GM23338 (cell line): ENCODE data around the gene ELOVL7. TPM values are rescaled to one million over a fixed set of nuclear protein-coding genes. Genes with fewer than 3 reads are reported as not detected.

Experiments used
- ATAC-seq: fragments of 200-7000 bp; cut with Tn5 transposase; 3 replicates; pipeline ENCODE4 v1.9.1; 2020
- DNase-seq: peaks from one replicate; pipeline ENCODE4 v3.0.0-alpha.2; 2015; ENCODE audit warnings: low spot score
- H2AFZ ChIP-seq: fragments of 200-600 bp; sonication (generic); 2 replicates; pipeline ENCODE4 v1.8.0; 2016; ENCODE audit warnings: antibody characterized with exemption, mild to moderate bottlenecking, moderate library complexity
- H3F3A ChIP-seq: fragments of 200-600 bp; sonication (generic); replicated peaks from 2 replicates; pipeline ENCODE4 v1.8.0; 2017; ENCODE audit warnings: antibody characterized with exemption, mixed run types, low read depth
- H3K27ac ChIP-seq: fragments of 200-600 bp; sonication (generic); 2 replicates; pipeline ENCODE4 v1.6.1; 2016; ENCODE audit warnings: low read depth
- H3K27me3 ChIP-seq: fragments of 200-600 bp; sonication (generic); 2 replicates; pipeline ENCODE4 v1.8.0; 2016; ENCODE audit warnings: mild to moderate bottlenecking, mixed run types, moderate library complexity; ENCODE audit not compliant: insufficient read depth
- H3K36me3 ChIP-seq: fragments of 200-600 bp; sonication (generic); 2 replicates; pipeline ENCODE4 v1.8.0; 2016; ENCODE audit warnings: mild to moderate bottlenecking; ENCODE audit not compliant: insufficient read depth
- H3K4me1 ChIP-seq: fragments of 200-600 bp; sonication (generic); 2 replicates; pipeline ENCODE4 v1.8.0; 2016; ENCODE audit warnings: mild to moderate bottlenecking, moderate library complexity; ENCODE audit not compliant: insufficient read depth
- H3K4me2 ChIP-seq: fragments of 200-600 bp; sonication (generic); 2 replicates; pipeline ENCODE4 v1.7.1; 2017; ENCODE audit warnings: mixed run types
- H3K4me3 ChIP-seq: fragments of 200-600 bp; sonication (generic); 2 replicates; pipeline ENCODE4 v1.6.1; 2016; ENCODE audit warnings: mixed run types
- H3K79me2 ChIP-seq: fragments of 200-600 bp; sonication (generic); replicated peaks from 2 replicates; pipeline ENCODE4 v1.8.0; 2017; ENCODE audit warnings: mild to moderate bottlenecking; ENCODE audit not compliant: insufficient read depth
- H3K9me2 ChIP-seq: fragments of 200-600 bp; sonication (generic); 2 replicates; pipeline ENCODE4 v1.8.0; 2017; ENCODE audit not compliant: insufficient read depth
- H4K20me1 ChIP-seq: fragments of 200-600 bp; sonication (generic); replicated peaks from 2 replicates; pipeline ENCODE4 v1.8.0; 2017; ENCODE audit warnings: mild to moderate bottlenecking; ENCODE audit not compliant: insufficient read depth
- H3K27ac Mint-ChIP-seq: 2 replicates; pipeline ENCODE4 v1.8.0; 2020; ENCODE audit warnings: inconsistent platforms, mild to moderate bottlenecking, moderate library complexity, mixed read lengths
- H3K27me3 Mint-ChIP-seq: 3 replicates; pipeline ENCODE4 v1.8.0; 2022; ENCODE audit warnings: low read depth, mild to moderate bottlenecking, moderate library complexity, mixed read lengths, inconsistent platforms; ENCODE audit not compliant: insufficient read depth, poor library complexity
- H3K36me3 Mint-ChIP-seq: 3 replicates; pipeline ENCODE4 v1.8.0; 2021; ENCODE audit warnings: low read depth, mild to moderate bottlenecking, inconsistent platforms, moderate library complexity, mixed read lengths
- H3K4me1 Mint-ChIP-seq: 3 replicates; pipeline ENCODE4 v1.8.0; 2020; ENCODE audit warnings: mild to moderate bottlenecking, inconsistent platforms, mixed read lengths
- H3K4me3 Mint-ChIP-seq: 3 replicates; pipeline ENCODE4 v1.8.0; 2021; ENCODE audit warnings: moderate library complexity, mild to moderate bottlenecking, inconsistent platforms, mixed read lengths
- H3K9me3 Mint-ChIP-seq: 3 replicates; pipeline ENCODE4 v1.8.0; 2020; ENCODE audit warnings: moderate library complexity, mild to moderate bottlenecking, inconsistent platforms, mixed read lengths
- ETS1 ChIP-seq: IDR thresholded peaks from 2 replicates; pipeline ENCODE4 v1.6.1; 2016; ENCODE audit warnings: antibody characterized with exemption
- EZH2 ChIP-seq: fragments of 200-600 bp; sonication (generic); IDR thresholded peaks from one replicate; pipeline ENCODE4 v1.8.0; 2017; ENCODE audit warnings: antibody characterized with exemption, mild to moderate bottlenecking, low read depth; ENCODE audit not compliant: unreplicated experiment
- EZH2phosphoT487 ChIP-seq: fragments of 200-600 bp; sonication (generic); IDR thresholded peaks from one replicate; pipeline ENCODE4 v1.8.1; 2018; ENCODE audit warnings: antibody characterized with exemption; ENCODE audit not compliant: unreplicated experiment
- POLR2AphosphoS5 ChIP-seq: IDR thresholded peaks from 2 replicates; pipeline ENCODE4 v1.6.1; 2016; ENCODE audit warnings: antibody characterized with exemption, low read depth
- STAT1 ChIP-seq: IDR thresholded peaks from one replicate; pipeline ENCODE4 v1.6.1; 2016; ENCODE audit warnings: antibody characterized with exemption; ENCODE audit not compliant: unreplicated experiment
- polyA plus RNA-seq: library from polyadenylated mRNA; unstranded; fragments of >200 nt; fragmentation: Nextera tagmentation; extraction: Ambion mirVana; gene quantifications from 2 replicates; pipeline ENCODE4 v1.2.1, GENCODE V29; 2016
- total RNA-seq: library from RNA; depleted of rRNA; stranded (reverse); fragments of >200 nt; shearing (Covaris generic); gene quantifications from 2 replicates; pipeline ENCODE4 v1.2.3, GENCODE V29; 2014
- TF ChIP-seq, protein P1 (sequence below): IDR thresholded peaks from one replicate; pipeline ENCODE4 v1.6.1; 2018; ENCODE audit warnings: antibody characterized with exemption; ENCODE audit not compliant: unreplicated experiment
- TF ChIP-seq, protein P2 (sequence below): fragments of 250-450 bp; sonication (Bioruptor Pico); IDR thresholded peaks from 2 replicates; pipeline ENCODE4 v1.5.0; 2020; ENCODE audit warnings: mild to moderate bottlenecking, moderate library complexity

Gene ELOVL7
- total and polyA plus RNA-seq, 2 experiments from 2014 or later, result 2.3 to 7.0 TPM

DNA sequence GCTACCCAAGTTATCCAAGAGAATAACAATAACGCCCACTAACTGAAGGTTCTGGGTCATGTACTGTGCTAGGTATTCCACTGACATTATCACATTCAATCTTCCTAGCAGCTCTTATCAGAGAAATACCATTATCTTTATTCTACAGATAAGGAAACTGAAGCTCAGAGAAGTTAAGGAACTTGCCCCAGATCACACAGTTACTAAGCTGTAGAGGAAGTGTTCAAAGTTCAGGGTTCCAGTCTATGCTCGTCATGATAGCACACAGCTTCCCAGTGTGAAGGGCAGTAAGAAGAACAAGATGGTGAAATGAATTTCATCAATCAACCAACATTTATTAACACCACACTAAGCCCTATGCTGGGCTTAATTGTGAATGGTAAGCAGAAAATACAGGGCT lies 29.6 kb downstream of the ELOVL7 start:
- no peak overlapping the region for H3K4me2 ChIP-seq
- ATAC-seq, result no peak
- Mint-ChIP-seq H3K27ac (no peak overlapping the region), H3K4me3 (no peak overlapping the region), H3K4me1 (peaks cover 2% of the 10 kb centered on the region; the same call in 1 of the 3 replicates), H3K9me3 (no peaks in the 10 kb centered on the region), H3K27me3 (no peaks in the 10 kb centered on the region), H3K36me3 (no peaks in the 10 kb centered on the region; the same call in 2 of the 3 replicates)
- H3K4me3 ChIP-seq, result no peak overlapping the region
- H4K20me1 ChIP-seq, result no peaks in the 10 kb centered on the region; the same call in 1 of the 2 replicates
- H3K27ac ChIP-seq, result no peak overlapping the region; the same call in 1 of the 2 replicates
- DNase-seq, result no peak
- no peak for TF ChIP-seq POLR2AphosphoS5
- TF ChIP-seq EZH2phosphoT487, result no peak
- H3K4me1 ChIP-seq, result no peaks in the 10 kb centered on the region
- H2AFZ ChIP-seq, result no peak overlapping the region
- no peaks in the 10 kb centered on the region for H3K27me3 ChIP-seq
- H3F3A ChIP-seq, result no peaks in the 10 kb centered on the region
- no peaks in the 10 kb centered on the region for H3K79me2 ChIP-seq
- H3K36me3 ChIP-seq, result no peaks in the 10 kb centered on the region
- H3K9me2 ChIP-seq, result no peaks in the 10 kb centered on the region

GRCh38 chr5:60812426-60812825 lies 31.6 kb downstream of the ELOVL7 start:
- no peaks in the 10 kb centered on the region for H3F3A ChIP-seq
- no peak overlapping the region for H3K27ac Mint-ChIP-seq
- TF ChIP-seq EZH2phosphoT487, result no peak
- TF ChIP-seq, protein P1, sequence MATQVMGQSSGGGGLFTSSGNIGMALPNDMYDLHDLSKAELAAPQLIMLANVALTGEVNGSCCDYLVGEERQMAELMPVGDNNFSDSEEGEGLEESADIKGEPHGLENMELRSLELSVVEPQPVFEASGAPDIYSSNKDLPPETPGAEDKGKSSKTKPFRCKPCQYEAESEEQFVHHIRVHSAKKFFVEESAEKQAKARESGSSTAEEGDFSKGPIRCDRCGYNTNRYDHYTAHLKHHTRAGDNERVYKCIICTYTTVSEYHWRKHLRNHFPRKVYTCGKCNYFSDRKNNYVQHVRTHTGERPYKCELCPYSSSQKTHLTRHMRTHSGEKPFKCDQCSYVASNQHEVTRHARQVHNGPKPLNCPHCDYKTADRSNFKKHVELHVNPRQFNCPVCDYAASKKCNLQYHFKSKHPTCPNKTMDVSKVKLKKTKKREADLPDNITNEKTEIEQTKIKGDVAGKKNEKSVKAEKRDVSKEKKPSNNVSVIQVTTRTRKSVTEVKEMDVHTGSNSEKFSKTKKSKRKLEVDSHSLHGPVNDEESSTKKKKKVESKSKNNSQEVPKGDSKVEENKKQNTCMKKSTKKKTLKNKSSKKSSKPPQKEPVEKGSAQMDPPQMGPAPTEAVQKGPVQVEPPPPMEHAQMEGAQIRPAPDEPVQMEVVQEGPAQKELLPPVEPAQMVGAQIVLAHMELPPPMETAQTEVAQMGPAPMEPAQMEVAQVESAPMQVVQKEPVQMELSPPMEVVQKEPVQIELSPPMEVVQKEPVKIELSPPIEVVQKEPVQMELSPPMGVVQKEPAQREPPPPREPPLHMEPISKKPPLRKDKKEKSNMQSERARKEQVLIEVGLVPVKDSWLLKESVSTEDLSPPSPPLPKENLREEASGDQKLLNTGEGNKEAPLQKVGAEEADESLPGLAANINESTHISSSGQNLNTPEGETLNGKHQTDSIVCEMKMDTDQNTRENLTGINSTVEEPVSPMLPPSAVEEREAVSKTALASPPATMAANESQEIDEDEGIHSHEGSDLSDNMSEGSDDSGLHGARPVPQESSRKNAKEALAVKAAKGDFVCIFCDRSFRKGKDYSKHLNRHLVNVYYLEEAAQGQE, result no peak
- no peak for TF ChIP-seq STAT1
- TF ChIP-seq ETS1, result no peak
- TF ChIP-seq EZH2, result no peak
- TF ChIP-seq, protein P2, sequence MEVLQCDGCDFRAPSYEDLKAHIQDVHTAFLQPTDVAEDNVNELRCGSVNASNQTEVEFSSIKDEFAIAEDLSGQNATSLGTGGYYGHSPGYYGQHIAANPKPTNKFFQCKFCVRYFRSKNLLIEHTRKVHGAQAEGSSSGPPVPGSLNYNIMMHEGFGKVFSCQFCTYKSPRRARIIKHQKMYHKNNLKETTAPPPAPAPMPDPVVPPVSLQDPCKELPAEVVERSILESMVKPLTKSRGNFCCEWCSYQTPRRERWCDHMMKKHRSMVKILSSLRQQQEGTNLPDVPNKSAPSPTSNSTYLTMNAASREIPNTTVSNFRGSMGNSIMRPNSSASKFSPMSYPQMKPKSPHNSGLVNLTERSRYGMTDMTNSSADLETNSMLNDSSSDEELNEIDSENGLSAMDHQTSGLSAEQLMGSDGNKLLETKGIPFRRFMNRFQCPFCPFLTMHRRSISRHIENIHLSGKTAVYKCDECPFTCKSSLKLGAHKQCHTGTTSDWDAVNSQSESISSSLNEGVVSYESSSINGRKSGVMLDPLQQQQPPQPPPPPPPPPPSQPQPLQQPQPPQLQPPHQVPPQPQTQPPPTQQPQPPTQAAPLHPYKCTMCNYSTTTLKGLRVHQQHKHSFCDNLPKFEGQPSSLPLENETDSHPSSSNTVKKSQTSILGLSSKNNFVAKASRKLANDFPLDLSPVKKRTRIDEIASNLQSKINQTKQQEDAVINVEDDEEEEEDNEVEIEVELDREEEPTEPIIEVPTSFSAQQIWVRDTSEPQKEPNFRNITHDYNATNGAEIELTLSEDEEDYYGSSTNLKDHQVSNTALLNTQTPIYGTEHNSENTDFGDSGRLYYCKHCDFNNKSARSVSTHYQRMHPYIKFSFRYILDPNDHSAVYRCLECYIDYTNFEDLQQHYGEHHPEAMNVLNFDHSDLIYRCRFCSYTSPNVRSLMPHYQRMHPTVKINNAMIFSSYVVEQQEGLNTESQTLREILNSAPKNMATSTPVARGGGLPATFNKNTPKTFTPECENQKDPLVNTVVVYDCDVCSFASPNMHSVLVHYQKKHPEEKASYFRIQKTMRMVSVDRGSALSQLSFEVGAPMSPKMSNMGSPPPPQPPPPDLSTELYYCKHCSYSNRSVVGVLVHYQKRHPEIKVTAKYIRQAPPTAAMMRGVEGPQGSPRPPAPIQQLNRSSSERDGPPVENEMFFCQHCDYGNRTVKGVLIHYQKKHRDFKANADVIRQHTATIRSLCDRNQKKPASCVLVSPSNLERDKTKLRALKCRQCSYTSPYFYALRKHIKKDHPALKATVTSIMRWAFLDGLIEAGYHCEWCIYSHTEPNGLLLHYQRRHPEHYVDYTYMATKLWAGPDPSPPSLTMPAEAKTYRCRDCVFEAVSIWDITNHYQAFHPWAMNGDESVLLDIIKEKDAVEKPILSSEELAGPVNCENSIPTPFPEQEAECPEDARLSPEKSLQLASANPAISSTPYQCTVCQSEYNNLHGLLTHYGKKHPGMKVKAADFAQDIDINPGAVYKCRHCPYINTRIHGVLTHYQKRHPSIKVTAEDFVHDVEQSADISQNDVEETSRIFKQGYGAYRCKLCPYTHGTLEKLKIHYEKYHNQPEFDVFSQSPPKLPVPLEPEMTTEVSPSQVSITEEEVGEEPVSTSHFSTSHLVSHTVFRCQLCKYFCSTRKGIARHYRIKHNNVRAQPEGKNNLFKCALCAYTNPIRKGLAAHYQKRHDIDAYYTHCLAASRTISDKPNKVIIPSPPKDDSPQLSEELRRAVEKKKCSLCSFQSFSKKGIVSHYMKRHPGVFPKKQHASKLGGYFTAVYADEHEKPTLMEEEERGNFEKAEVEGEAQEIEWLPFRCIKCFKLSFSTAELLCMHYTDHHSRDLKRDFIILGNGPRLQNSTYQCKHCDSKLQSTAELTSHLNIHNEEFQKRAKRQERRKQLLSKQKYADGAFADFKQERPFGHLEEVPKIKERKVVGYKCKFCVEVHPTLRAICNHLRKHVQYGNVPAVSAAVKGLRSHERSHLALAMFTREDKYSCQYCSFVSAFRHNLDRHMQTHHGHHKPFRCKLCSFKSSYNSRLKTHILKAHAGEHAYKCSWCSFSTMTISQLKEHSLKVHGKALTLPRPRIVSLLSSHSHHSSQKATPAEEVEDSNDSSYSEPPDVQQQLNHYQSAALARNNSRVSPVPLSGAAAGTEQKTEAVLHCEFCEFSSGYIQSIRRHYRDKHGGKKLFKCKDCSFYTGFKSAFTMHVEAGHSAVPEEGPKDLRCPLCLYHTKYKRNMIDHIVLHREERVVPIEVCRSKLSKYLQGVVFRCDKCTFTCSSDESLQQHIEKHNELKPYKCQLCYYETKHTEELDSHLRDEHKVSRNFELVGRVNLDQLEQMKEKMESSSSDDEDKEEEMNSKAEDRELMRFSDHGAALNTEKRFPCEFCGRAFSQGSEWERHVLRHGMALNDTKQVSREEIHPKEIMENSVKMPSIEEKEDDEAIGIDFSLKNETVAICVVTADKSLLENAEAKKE (CRISPR knock-in tag), result no peak
- no peak overlapping the region for H3K4me2 ChIP-seq
- no peak overlapping the region for H3K4me3 Mint-ChIP-seq
- no peaks in the 10 kb centered on the region for H3K9me2 ChIP-seq
- no peak overlapping the region for H3K27ac ChIP-seq
- H3K36me3 ChIP-seq, result no peaks in the 10 kb centered on the region
- no peak overlapping the region for H2AFZ ChIP-seq
- peaks cover 4% of the 10 kb centered on the region for H3K4me1 Mint-ChIP-seq
- no peaks in the 10 kb centered on the region for H3K9me3 Mint-ChIP-seq
- peaks cover 3% of the 10 kb centered on the region for H3K27me3 Mint-ChIP-seq
- H3K4me3 ChIP-seq, result no peak overlapping the region
- ATAC-seq, result no peak
- no peaks in the 10 kb centered on the region for H3K27me3 ChIP-seq
- H3K79me2 ChIP-seq, result no peaks in the 10 kb centered on the region
- H3K4me1 ChIP-seq, result peaks cover 2% of the 10 kb centered on the region; the same call in 1 of the 2 replicates
- H3K36me3 Mint-ChIP-seq, result 0 out of 3 replicates have a peak, but pooled peaks cover under 1% of the 10 kb centered on the region
- no peak for DNase-seq
- H4K20me1 ChIP-seq, result no peaks in the 10 kb centered on the region
